H1 (cell line): Measurements from ENCODE around the gene ZFYVE16. TPM values are rescaled to one million over a fixed set of nuclear protein-coding genes. Genes with fewer than 3 reads are reported as not detected.

Source experiments
- CTCF ChIA-PET: fragments of 300-600 bp; sonication (Branson Sonifier 250); formaldehyde crosslinking; loops from one replicate; lab custom pipeline; 2021; ENCODE audit not compliant: partially characterized antibody; lab: Charles Lee
- POLR2A ChIA-PET: fragments of 300-600 bp; sonication (Branson Sonifier 250); formaldehyde crosslinking; loops from one replicate; lab custom pipeline; 2021; ENCODE audit warnings: inconsistent platforms; ENCODE audit not compliant: partially characterized antibody; lab: Charles Lee
- DNase-seq, 2 experiments: peaks; one replicate each; pipeline versions ENCODE4 v3.0.0 to v3.0.0-alpha.2; 2010 to 2022; ENCODE audit warnings: low spot score in 2 of 2, low read depth in 1 of 2, mixed read lengths in 1 of 2
- FAIRE-seq: peaks from 2 replicates; lab custom pipeline; 2011; peaks lifted over from hg19 to GRCh38; lab: Jason Lieb, UNC
- H2AFZ ChIP-seq: 2 replicates; pipeline ENCODE4 v1.8.1; 2012; ENCODE audit warnings: low read length, inconsistent platforms
- H2AK5ac ChIP-seq: 2 replicates; pipeline ENCODE4 v1.6.1; 2013; ENCODE audit warnings: low read depth, low read length
- H2BK120ac ChIP-seq: replicated peaks from 2 replicates; pipeline ENCODE3; 2013; ENCODE audit warnings: low read depth, low read length, inconsistent platforms
- H2BK12ac ChIP-seq: 2 replicates; pipeline ENCODE4 v1.6.1; 2013; ENCODE audit warnings: low read depth, low read length
- H2BK15ac ChIP-seq: 2 replicates; pipeline ENCODE4 v1.6.1; 2013; ENCODE audit warnings: low read length
- H2BK20ac ChIP-seq: 2 replicates; pipeline ENCODE4 v1.6.1; 2013; ENCODE audit warnings: low read length
- H2BK5ac ChIP-seq: 2 replicates; pipeline ENCODE4 v1.6.1; 2013; ENCODE audit warnings: low read depth, low read length
- H3K14ac ChIP-seq: 2 replicates; pipeline ENCODE4 v1.6.1; 2013; ENCODE audit warnings: inconsistent platforms; ENCODE audit not compliant: insufficient read length
- H3K18ac ChIP-seq: 2 replicates; pipeline ENCODE4 v1.6.1; 2013; ENCODE audit warnings: low read length; ENCODE audit errors: extremely low read depth
- H3K23ac ChIP-seq: 2 replicates; pipeline ENCODE4 v1.6.1; 2013; ENCODE audit warnings: inconsistent platforms; ENCODE audit not compliant: insufficient read length
- H3K23me2 ChIP-seq: 2 replicates; pipeline ENCODE4 v1.6.1; 2013; ENCODE audit warnings: low read depth, low read length
- H3K27ac ChIP-seq: 2 replicates; pipeline ENCODE4 v1.6.1; 2011; ENCODE audit warnings: low read depth, low read length, inconsistent platforms
- H3K27me3 ChIP-seq, 4 experiments: replicated peaks in 1 of 4; 1 replicate in 1 of 4; 2 replicates in 3 of 4; pipeline versions ENCODE4 v1.6.1 to v1.8.1; 2011 to 2013; ENCODE audit warnings: low read length in 3 of 4, mild to moderate bottlenecking in 3 of 4, inconsistent platforms in 2 of 4, mixed read lengths in 2 of 4, moderate library complexity in 1 of 4; ENCODE audit not compliant: control insufficient read depth in 3 of 4, insufficient read depth in 3 of 4; ENCODE audit errors: extremely low read depth in 1 of 4
- H3K36me3 ChIP-seq, 4 experiments: 2 replicates each; pipeline versions ENCODE4 v1.6.1 to v1.8.1; 2011 to 2013; ENCODE audit warnings: mild to moderate bottlenecking in 4 of 4, low read length in 3 of 4, moderate library complexity in 2 of 4, control low read depth in 1 of 4, inconsistent platforms in 1 of 4; ENCODE audit not compliant: insufficient read depth in 4 of 4, control insufficient read depth in 2 of 4
- H3K4ac ChIP-seq: replicated peaks from 2 replicates; pipeline ENCODE3; 2013; ENCODE audit warnings: low read length, low read depth, mixed read lengths, inconsistent platforms; ENCODE audit not compliant: insufficient read length
- H3K4me1 ChIP-seq, 4 experiments: replicated peaks in 1 of 4; 1 replicate in 1 of 4; 2 replicates in 3 of 4; pipeline versions ENCODE4 v1.6.1 to v1.8.1; 2011 to 2013; ENCODE audit warnings: low read length in 3 of 4, inconsistent platforms in 2 of 4, mixed read lengths in 1 of 4; ENCODE audit not compliant: insufficient read depth in 4 of 4, control insufficient read depth in 3 of 4
- H3K4me2 ChIP-seq, 2 experiments: 2 replicates each; pipeline versions ENCODE4 v1.6.1 to v1.8.1; 2011 to 2013; ENCODE audit warnings: low read depth in 2 of 2, low read length in 2 of 2, control low read depth in 1 of 2, inconsistent platforms in 1 of 2, mild to moderate bottlenecking in 1 of 2; ENCODE audit not compliant: insufficient read depth in 1 of 2
- H3K4me3 ChIP-seq, 4 experiments: fragments of 200-600, 300-600 bp in 1 of 4; sonication (generic), shearing (Covaris generic), sonication (Bioruptor Twin) in 1 of 4; 2 replicates each; pipeline versions ENCODE4 v1.5.1 to v1.8.1; 2011 to 2016; ENCODE audit warnings: low read length in 4 of 4, low read depth in 3 of 4, control low read depth in 2 of 4, inconsistent platforms in 2 of 4, mild to moderate bottlenecking in 2 of 4, mixed read lengths in 1 of 4, moderate library complexity in 1 of 4; ENCODE audit not compliant: insufficient read depth in 2 of 4; ENCODE audit errors: extremely low read depth in 1 of 4
- H3K56ac ChIP-seq: replicated peaks from 2 replicates; pipeline ENCODE3; 2013; ENCODE audit warnings: low read depth, mild to moderate bottlenecking, mixed read lengths, low read length, inconsistent platforms; ENCODE audit not compliant: insufficient read length
- H3K79me1 ChIP-seq: 2 replicates; pipeline ENCODE4 v1.6.1; 2013; ENCODE audit warnings: low read depth, low read length, control low read depth
- H3K79me2 ChIP-seq, 2 experiments: 2 replicates each; pipeline versions ENCODE4 v1.6.1 to v1.8.1; 2012 to 2013; ENCODE audit warnings: low read length in 2 of 2, mild to moderate bottlenecking in 2 of 2, inconsistent platforms in 1 of 2; ENCODE audit not compliant: insufficient read depth in 2 of 2, control insufficient read depth in 1 of 2
- H3K9ac ChIP-seq, 4 experiments: replicated peaks in 1 of 4; 1 replicate in 1 of 4; 2 replicates in 3 of 4; pipeline versions ENCODE4 v1.6.1 to v1.8.1; 2011 to 2013; ENCODE audit warnings: low read depth in 3 of 4, low read length in 3 of 4, control low read depth in 2 of 4, mild to moderate bottlenecking in 2 of 4, moderate library complexity in 2 of 4, inconsistent platforms in 1 of 4; ENCODE audit errors: extremely low read depth in 1 of 4
- H3K9me3 ChIP-seq, 2 experiments: 2 replicates each; pipeline versions ENCODE4 v1.6.1 to v1.8.1; 2012 to 2013; ENCODE audit warnings: mild to moderate bottlenecking in 2 of 2, moderate library complexity in 2 of 2, control low read depth in 1 of 2, inconsistent platforms in 1 of 2, low read depth in 1 of 2, low read length in 1 of 2, mixed read lengths in 1 of 2; ENCODE audit not compliant: insufficient read depth in 2 of 2
- H4K20me1 ChIP-seq, 2 experiments: replicated peaks in 1 of 2; 2 replicates each; pipeline versions ENCODE3 to v1.8.1; 2011 to 2013; ENCODE audit warnings: inconsistent platforms in 2 of 2, low read length in 2 of 2, mild to moderate bottlenecking in 1 of 2; ENCODE audit not compliant: insufficient read depth in 2 of 2, control insufficient read depth in 1 of 2
- H4K5ac ChIP-seq: 2 replicates; pipeline ENCODE4 v1.6.1; 2013; ENCODE audit warnings: low read length, low read depth, mixed read lengths, inconsistent platforms; ENCODE audit not compliant: insufficient read length
- H4K8ac ChIP-seq: 2 replicates; pipeline ENCODE4 v1.8.0; 2013; ENCODE audit warnings: mild to moderate bottlenecking, moderate library complexity, low read length, inconsistent platforms; ENCODE audit not compliant: insufficient read depth; ENCODE audit errors: extremely low read depth
- H4K91ac ChIP-seq: replicated peaks from 2 replicates; pipeline ENCODE3; 2013; ENCODE audit warnings: low read length, mixed read lengths, inconsistent platforms; ENCODE audit not compliant: insufficient read length
- CEBPB ChIP-seq: IDR thresholded peaks from 2 replicates; pipeline ENCODE4 v1.6.1; 2012; ENCODE audit warnings: low read depth, low read length
- CHD1 ChIP-seq: IDR thresholded peaks from 2 replicates; pipeline ENCODE4 v1.6.1; 2012; ENCODE audit warnings: low read depth, low read length, improper control_type of control experiment
- CHD2 ChIP-seq: IDR thresholded peaks from 2 replicates; pipeline ENCODE4 v1.6.1; 2012; ENCODE audit warnings: low read length, improper control_type of control experiment
- CTBP2 ChIP-seq: IDR thresholded peaks from 2 replicates; pipeline ENCODE4 v1.7.0; 2011; ENCODE audit warnings: borderline replicate concordance, mild to moderate bottlenecking, moderate library complexity, mixed read lengths, low read length; ENCODE audit not compliant: insufficient read depth, insufficient read length
- EP300 ChIP-seq, 2 experiments: IDR thresholded peaks; 1 replicate in 1 of 2; 2 replicates in 1 of 2; pipeline ENCODE4 v1.6.1; 2011 to 2012; ENCODE audit warnings: low read depth in 2 of 2, low read length in 2 of 2, mild to moderate bottlenecking in 2 of 2, borderline replicate concordance in 1 of 2, inconsistent platforms in 1 of 2, moderate library complexity in 1 of 2
- GTF2F1 ChIP-seq: IDR thresholded peaks from 2 replicates; pipeline ENCODE4 v1.6.1; 2012; ENCODE audit warnings: low read depth, low read length, improper control_type of control experiment, borderline replicate concordance
- HDAC2 ChIP-seq, 2 experiments: fragments of 300-600 bp in 1 of 2; sonication (generic) in 1 of 2; IDR thresholded peaks; 2 replicates each; pipeline ENCODE4 v1.6.1; 2011 to 2012; ENCODE audit warnings: low read depth in 2 of 2, low read length in 2 of 2, mild to moderate bottlenecking in 2 of 2, moderate library complexity in 2 of 2, borderline replicate concordance in 1 of 2, inconsistent platforms in 1 of 2
- HDAC6 ChIP-seq: IDR thresholded peaks from one replicate; pipeline ENCODE4 v1.7.1; 2012; ENCODE audit warnings: low read depth, mild to moderate bottlenecking, inconsistent platforms, low read length, moderate library complexity
- JUND ChIP-seq: IDR thresholded peaks from 2 replicates; pipeline ENCODE4 v1.6.1; 2011; ENCODE audit warnings: mild to moderate bottlenecking, improper control_type of control experiment, low read length
- SIRT6 ChIP-seq: IDR thresholded peaks from one replicate; pipeline ENCODE4 v1.7.1; 2012; ENCODE audit warnings: low read length, inconsistent platforms
- SP1 ChIP-seq: IDR thresholded peaks from 2 replicates; pipeline ENCODE4 v1.6.1; 2011; ENCODE audit warnings: low read depth, low read length
- SRF ChIP-seq: IDR thresholded peaks from 2 replicates; pipeline ENCODE4 v1.6.1; 2011; ENCODE audit warnings: mild to moderate bottlenecking, low read depth, low read length, moderate library complexity
- SUZ12 ChIP-seq: fragments of 200-600 bp; sonication (generic); IDR thresholded peaks from 2 replicates; pipeline ENCODE4 v1.6.1; 2012; ENCODE audit warnings: mild to moderate bottlenecking, inconsistent platforms, low read length, moderate library complexity, mixed read lengths
- WGBS, 2 experiments: shearing (Covaris generic) in 1 of 2; methylation state at CpG; one replicate each; pipeline versions ENCODE4 v1.1.6 to v1.1.7; 2013 to 2015; ENCODE audit warnings: low lambda C conversion rate in 2 of 2, mixed read lengths in 2 of 2, inconsistent platforms in 1 of 2, low coverage in 1 of 2, missing lambda C conversion rate in 1 of 2; ENCODE audit not compliant: insufficient replicate concordance in 2 of 2, insufficient coverage in 1 of 2, insufficient read length in 1 of 2; ENCODE audit errors: extremely low coverage in 1 of 2, missing lambda C conversion rate in 1 of 2; 5-methylcytosine and 5-hydroxymethylcytosine counted together
- polyA plus RNA-seq, 7 experiments: library from polyadenylated mRNA; depleted of rRNA in 3 of 7; stranded (reverse) in 5 of 7; unstranded in 2 of 7; fragments of >200 nt in 5 of 7; fragments of 200-250 nt in 2 of 7; gene quantifications; 1 replicate in 5 of 7; 2 replicates in 1 of 7; 4 replicates in 1 of 7; pipeline versions ENCODE4 v1.2.1 to v1.2.3, GENCODE V29; 2011 to 2013; ENCODE audit warnings: missing spikeins in 2 of 7, mixed read lengths in 2 of 7
- total RNA-seq: library from RNA; stranded (reverse); fragmentation: NEBNext Ultra II Directional; extraction: Animal tissue kit (Norgen Biotek cat#: 25700); gene quantifications from 2 replicates; pipeline ENCODE4 v1.2.1, GENCODE V29; 2021
- TF ChIP-seq, protein P1 (sequence below): IDR thresholded peaks from 2 replicates; pipeline ENCODE4 v1.6.1; 2012; ENCODE audit warnings: inconsistent platforms

ZFYVE16 gene
- total and polyA plus RNA-seq, 2 of the 8 experiments (the other 6 are each of a cell fraction or from before 2014, with no cell fraction given) = 3.6 to 24.2 TPM

DNA sequence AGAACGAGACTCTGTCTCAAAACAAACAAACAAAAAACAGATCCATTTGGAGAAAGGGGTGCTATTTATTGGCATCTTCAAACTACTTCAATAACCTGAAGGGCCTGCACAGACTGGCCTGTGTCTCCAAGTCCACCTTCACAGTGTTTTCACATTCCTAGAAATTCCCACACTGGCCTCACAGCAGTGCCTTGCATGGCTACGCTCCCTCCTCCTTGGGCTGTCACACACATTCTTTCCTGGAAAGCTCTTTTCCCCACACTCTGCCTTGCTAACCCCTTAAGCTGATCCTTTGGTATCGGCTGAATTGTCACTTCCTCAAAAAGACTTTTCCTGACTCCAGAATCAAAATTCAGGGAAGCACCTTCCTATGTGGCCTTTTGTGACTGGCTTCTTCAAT lies 99.8 kb downstream of the ZFYVE16 start:
- H2AFZ ChIP-seq = no peak overlapping the region
- 87% methylated on average over 3 of the region's 3 CpGs; no CpG with 5 or more reads in 1 of the 2 experiments for WGBS, 2 experiments
- CTCF ChIA-PET = interaction anchor here (1.0 to 1.4 kb wide), 3 partner anchors 9 to 26 kb away, joined by 3 to 5 read pairs (median 3); no protein-coding TSS in a partner anchor
- no peak overlapping the region for H3K9ac ChIP-seq
- H2BK20ac ChIP-seq = no peak overlapping the region
- H3K23ac ChIP-seq = no peak overlapping the region
- no peak overlapping the region for H3K4me3 ChIP-seq
- H3K18ac ChIP-seq = no peak overlapping the region
- no peak overlapping the region for H3K4me2 ChIP-seq
- H3K27ac ChIP-seq = no peak overlapping the region
- no peak overlapping the region for H2BK5ac ChIP-seq
- TF ChIP-seq SIRT6 (no peak), HDAC2 (IDR thresholded peaks at IDR 0.05; ENCODE audit: borderline replicate concordance in 1 of 2, low read depth in 2 of 2, low read length in 2 of 2) (no peak), JUND (no peak), SP1 (no peak), HDAC6 (no peak), EP300 (IDR thresholded peaks at IDR 0.05; ENCODE audit: borderline replicate concordance in 1 of 2, low read depth in 2 of 2, low read length in 2 of 2) (no peak), CEBPB (no peak), CTBP2 (no peak), GTF2F1 (no peak), SRF (no peak), SUZ12 (no peak), CHD2 (no peak), CHD1 (no peak)
- TF ChIP-seq, protein P1, sequence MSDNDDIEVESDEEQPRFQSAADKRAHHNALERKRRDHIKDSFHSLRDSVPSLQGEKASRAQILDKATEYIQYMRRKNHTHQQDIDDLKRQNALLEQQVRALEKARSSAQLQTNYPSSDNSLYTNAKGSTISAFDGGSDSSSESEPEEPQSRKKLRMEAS = no peak
- no peak overlapping the region for H4K5ac ChIP-seq
- H3K27me3 ChIP-seq = no peaks in the 10 kb centered on the region
- no peak for DNase-seq
- H2AK5ac ChIP-seq = no peak overlapping the region
- no peak overlapping the region for H2BK120ac ChIP-seq
- H3K4ac ChIP-seq = no peak overlapping the region
- H3K9me3 ChIP-seq = no peaks in the 10 kb centered on the region
- FAIRE-seq = no peak
- no peak overlapping the region for H4K8ac ChIP-seq
- no peak overlapping the region for H4K91ac ChIP-seq
- H3K36me3 ChIP-seq = no peaks in the 10 kb centered on the region
- no peaks in the 10 kb centered on the region for H3K23me2 ChIP-seq
- no peaks in the 10 kb centered on the region for H3K79me2 ChIP-seq
- H4K20me1 ChIP-seq = no peaks in the 10 kb centered on the region
- H3K56ac ChIP-seq = no peak overlapping the region
- H2BK12ac ChIP-seq = no peak overlapping the region
- H3K79me1 ChIP-seq = no peaks in the 10 kb centered on the region
- H3K14ac ChIP-seq = no peak overlapping the region
- no peak overlapping the region for H2BK15ac ChIP-seq
- POLR2A ChIA-PET = interaction anchor here (0.7 to 1.2 kb wide), 4 partner anchors 9 to 106 kb away, joined by 3 read pairs; no protein-coding TSS in a partner anchor
- 0 out of 7 replicates have a peak, but pooled peaks cover 0 to 2% (median 0%) of the 10 kb centered on the region in 4 experiments for H3K4me1 ChIP-seq
